RPMI8226 (cell line): Measurements from ENCODE around the gene PPM1H.

Experiments used
- DNase-seq: peaks from one replicate; pipeline ENCODE4 v3.0.0-alpha.2; 2015

Gene PPM1H

DNA sequence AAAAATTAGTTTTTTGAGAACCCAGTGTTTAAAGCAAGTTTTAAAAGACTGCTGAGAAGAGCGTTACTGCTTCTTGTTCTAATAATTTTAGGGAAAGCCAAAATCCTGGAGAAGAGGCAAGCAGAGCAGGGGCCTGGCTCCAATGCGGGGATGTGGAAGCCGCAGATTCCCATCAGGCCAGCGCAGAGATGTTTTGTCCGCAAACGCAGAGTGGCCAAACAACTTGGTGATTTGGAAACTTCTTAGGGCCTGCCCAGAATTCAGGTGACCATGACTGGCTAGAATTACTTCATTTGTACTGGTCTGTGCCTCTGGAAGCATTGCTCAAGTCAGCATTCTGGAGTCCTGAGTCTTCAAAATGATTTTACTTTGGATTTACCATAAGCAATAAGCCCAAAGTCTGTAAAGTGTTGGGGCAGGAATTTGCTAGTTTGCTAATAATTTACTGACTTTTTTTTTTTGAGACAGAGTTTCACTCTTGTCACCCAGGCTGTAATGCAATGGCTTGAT is 208.4 kb downstream of the PPM1H start:
- DNase-seq = no peak

DNA sequence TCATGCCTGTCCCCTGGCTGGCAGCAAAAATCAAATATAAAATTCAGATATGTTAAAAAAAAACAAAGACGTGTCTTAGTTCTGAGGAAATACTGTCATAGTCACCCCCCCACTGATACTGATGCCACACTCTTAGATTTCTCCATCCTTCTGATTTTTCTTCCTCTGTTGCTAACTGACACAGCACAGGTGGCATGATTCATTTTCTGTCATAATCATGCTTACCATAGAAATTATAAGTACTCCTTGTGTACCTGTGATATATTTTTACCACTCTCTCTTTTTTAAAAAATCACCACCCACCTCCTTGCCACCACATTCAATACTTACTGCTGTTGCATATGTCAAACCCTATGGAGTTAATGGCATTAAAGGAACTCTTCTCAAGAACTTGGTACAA is 209.2 kb downstream of the PPM1H start:
- DNase-seq = no peak

DNA sequence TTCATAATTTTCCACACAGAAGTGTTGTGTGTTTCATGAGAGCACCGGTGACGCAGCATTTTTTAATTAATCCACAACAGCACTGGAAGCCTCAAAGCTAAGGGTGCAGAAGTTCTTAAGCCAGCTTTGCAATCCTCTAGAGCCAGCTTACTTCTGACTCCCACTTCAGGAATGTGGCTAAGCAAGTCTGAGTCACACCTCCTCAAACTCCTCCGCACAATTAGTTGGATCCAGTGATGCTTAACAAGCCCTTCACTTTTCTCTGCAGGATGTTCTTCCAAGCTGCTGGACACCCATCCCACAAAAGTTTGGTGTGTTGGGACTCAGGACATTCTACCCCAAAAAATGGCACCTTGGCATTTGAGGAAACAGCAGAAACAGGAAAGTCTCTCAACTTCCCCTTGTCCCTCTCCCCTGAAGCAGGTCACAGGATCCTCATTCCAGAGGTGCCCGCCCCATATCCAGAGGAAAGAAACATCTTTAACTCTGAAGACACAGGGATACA is 210.0 kb downstream of the PPM1H start:
- DNase-seq = no peak

DNA sequence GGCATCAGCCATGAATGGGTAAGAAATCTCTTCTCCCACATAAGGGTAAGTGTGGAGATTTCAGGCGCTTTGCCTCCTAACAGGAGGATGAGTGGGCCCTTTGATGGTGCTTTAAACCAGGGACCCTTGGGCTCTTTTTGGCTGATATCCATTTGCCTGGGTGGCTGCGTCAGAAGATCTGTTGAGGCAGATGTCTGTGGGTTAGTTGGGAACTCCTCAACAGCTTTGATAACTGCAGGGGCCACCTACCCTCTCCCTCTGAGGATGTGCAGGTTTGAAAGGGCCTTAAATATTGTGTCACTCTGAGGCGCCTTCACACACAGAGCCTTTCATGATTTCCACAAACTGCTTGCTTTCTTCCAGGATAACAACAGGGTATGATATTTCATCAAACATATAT is 210.7 kb downstream of the PPM1H start:
- DNase-seq = no peak

DNA sequence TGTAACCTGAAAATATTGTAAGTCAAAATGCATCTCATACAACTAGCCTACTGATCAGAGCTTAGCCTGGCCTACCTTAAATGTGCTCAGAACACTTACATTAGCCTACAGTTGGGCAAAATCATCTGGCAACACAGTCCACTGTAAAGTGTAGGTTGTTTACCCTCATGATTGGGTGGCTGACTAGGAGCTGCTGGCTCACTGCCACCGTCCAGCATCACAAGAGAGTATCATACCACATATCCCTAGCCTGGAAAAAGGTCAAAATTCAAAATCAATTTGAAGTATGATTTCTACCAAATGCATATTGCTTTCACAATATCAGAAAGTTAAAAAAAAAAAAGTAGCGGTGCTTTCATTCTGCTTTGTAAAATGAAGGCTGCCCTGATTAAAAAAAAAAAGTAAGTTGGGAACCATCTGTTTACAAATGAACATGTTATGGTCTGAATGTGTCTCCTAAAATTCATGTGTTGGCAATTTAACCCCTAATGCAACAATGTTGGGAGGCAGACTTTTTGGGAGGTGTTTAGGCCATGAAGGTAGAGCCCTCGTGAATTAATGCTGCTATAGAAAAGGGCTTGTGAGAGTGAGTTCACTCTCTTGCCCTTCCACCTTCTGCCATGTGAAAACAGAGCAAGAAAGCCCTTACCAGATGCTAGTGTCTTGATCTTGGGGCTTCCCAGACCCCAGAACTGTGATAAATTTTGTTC is 211.8 kb downstream of the PPM1H start:
- DNase-seq = no peak

DNA sequence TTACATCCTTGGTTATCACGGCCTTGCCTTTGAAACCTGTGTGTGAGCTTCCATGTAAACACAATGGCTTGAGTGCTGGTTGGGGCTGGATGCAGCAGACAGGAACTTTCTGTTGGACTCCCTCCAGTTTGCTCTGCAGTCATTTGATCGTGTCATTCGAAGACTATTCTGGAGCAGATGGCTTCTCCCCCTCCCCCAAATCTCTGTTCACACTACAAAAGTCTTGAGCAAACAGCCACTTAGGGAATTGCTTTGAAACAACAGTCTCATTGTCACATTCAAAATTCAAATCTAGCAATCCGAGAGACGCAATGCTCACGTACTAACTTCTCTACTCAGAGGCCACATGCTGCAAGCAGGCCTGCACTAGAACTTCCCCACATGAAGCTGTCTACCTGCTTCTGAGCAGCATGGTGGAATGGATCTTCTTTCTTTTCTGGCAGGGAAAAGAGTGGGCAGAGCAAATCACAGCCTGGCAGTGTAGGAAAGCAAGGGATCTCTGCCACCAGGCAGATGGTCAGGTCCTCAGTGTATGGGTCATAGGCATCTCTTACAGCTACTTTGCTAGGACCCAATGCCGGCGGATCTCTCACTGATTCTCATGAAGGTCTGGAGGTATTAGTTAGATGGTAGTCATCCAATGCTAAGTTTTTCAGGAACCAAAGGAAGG is 214.2 kb downstream of the PPM1H start:
- DNase-seq = no peak

DNA sequence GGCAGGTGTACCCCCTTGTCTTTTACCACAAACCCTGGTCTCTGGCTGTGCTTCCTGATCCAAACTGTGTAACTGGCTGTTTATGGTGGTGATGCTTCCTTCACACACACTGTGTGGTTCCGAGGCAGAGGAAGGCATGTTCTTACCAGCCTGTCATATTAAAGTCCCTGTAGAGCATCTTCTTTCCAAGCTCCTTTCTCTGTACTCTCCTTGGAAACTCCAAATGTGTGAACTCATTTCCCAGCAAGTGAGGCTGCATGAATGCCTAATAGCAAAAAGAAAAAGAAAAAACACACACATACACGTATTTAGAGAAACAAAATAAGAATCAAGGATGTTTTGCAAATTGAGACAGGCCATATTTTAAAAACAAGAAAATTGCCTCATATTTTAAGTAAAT is 214.9 kb downstream of the PPM1H start:
- DNase-seq = no peak

DNA sequence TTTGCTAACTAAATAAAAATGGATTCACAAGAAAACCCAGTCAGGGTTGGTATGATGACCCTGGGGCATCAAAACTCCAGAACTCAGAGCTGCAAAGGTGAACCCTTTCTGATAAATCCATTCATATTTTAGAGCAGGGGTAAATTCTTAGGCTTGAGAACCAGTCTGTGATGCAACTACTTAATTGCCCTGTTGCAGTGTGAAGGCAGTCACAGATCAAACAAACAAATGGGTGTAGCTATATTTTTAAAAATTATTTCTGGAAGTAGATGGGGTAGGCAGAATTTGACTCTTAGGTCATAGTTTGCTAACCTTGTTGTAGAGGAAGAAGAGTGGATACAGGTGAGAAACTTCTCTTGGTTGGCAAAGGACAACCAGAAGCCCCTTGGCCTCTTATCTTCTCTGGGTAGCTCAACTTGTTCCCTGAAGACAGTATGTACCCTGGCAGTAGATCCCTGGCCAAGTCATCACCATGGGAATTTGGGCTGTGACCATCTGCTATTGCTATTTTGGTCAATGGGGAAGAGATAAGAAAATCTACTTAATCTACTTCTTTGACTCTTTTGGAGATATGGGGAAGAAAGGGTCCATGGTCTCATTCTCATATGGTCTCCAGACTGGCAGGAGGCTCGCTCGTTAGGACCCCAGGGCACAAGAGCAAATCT is 216.1 kb downstream of the PPM1H start:
- DNase-seq = no peak

DNA sequence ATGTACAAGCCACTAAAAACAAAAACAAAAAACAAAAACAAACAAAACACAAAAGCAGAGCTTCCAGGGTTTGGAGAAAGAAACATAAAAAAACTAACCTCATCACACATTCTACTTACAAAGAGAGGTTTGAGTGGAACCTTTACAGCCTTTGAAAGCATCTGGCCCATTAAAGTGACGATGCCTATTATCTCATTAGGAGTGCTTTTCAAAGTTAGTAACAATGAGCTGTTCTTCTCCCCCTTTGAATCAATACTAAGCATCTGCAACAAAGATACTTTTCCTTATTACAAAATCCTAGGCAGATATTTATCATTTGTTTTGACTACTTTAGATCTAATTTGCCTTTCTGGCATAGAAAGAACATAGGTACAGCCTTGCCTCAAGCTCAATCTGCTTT is 217.3 kb downstream of the PPM1H start:
- DNase-seq = no peak

DNA sequence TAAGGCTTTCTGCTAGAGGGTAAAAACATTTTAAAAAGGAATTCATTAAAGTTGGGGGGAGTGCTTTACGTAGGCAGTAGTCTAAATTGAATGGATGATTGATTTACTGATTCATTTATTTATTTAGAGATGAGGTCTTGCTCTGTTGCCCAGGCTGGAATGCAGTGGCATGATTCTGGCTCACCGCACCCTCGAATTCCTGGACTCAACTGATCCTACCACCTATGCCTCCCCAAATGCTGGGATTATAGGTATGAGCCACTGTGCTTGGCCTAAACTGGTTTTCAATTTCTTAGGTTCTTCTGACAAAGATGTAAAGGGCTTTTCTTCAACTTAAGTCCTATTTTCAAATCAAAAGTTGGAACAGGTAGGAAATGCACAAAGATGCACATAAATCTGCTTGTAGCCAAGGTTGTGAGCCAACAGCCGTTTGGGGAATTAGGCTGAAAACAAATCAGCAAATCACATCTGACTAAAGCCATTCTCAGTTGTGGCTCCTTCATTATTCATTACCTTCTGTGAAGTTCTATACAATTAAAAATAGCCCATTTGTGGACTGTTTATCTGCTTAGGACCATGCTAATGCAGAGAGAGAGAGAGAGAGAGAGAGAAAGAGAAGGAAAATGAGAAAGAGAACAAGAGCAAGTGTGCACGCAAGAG is 218.0 kb downstream of the PPM1H start:
- DNase-seq = no peak

DNA sequence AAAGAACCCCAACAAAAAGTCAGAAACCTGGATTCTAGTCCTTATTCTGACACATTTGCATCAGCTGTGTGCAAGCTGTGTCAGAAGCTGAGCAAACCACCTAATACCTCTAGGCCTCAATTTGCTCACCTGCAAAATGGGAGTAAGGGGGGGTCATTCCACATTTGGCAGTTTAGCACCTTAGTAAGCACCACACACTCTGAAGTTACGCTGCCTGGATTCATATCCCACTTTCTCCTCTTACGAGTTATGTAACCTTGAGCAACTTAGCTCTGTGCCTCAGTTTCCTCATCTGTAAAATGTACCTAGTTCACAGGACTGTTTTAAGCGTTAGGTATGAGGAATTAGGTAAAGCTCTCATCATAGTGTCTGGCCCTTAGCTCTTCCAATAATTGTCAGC is 218.9 kb downstream of the PPM1H start:
- no peak for DNase-seq

DNA sequence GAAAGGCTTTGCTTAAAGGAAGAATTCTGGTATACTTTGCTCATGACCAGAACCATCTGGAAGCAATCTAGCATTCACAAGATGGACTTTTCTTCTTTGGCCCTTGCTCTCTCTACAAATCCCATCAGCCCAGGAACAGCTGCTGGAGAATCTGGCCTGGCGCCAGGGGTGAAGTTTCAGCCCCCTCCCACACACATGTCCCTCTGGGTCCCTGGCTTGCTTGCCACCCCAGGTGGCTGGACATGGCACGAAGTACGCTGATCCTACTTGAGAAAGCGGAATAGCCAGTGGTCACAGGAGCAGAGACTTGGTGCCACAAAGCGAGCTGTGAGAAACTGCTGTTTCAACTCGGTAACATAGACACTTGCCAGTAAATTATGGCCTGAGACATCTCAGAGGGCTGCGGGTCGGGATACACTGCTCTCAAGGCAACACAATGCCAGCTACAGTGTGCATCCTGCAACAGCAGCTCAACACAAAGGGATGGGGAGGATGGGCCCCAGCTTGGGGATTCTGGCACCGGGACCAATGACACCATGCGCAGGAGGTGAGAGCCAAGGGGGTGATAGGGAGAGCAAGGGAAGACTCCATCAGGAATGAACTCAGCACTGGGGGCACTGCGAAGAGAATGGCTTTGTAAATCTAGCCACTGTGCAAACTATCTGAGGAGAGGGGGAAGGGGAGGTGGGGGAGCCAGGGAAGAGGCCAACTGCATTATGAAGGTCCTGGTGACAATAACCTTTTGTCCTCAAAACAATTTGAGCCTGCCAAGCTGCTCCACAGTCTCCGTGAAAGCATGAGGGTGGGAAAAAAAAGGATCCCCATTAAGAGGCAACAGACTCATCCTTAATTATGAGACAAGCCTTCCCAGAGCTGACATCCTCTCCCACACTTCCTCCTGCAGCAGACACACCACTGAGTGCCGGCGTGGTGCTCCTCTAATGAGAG is 219.9 kb downstream of the PPM1H start:
- no peak for DNase-seq

DNA sequence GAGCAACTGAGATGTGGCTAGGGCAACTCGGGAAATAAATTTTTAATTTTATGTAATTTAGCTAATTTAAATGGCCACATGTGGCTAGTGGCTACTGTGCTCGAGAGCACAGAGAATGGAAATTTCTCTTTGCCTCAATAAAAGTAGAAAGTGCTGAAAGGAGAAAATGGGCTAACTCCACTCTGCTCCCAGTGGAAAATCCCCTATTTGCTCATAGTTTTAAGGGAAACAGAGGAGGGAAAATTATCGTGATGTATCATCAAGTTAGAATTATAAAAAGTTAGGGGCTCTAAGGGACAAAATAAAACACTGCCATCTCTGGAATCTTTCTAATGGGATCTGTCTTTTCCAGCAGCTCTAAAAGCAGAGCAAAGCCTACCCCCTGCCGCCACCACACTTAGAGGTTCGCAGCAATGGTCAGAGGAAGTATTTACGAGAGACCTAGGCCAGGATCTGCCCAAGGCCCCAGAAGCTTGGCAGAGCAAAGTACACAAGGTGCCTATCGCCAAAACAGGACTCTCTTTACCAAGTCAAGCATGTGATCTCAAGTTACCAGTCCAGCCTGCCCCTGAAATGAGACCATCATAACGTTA is 220.7 kb downstream of the PPM1H start:
- no peak for DNase-seq

DNA sequence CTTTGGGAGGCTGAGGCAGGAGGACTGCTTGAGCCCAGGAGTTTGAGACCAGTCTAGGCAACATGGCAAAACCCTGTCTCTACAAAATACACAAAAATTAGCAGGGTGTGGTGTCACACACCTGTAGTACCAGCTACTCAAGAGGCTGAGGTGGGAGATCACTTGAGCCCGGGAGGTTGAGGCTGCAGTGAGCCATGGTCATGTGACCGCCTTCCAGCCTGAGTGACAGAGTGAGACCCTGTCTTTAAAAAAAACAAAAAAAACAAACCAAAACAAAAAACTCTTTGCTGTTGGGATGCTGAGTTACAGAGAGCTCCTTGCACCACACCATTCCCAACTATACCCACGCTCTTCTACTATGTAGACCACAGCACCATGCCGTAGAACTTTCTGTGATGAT is 221.2 kb downstream of the PPM1H start:
- no peak for DNase-seq

DNA sequence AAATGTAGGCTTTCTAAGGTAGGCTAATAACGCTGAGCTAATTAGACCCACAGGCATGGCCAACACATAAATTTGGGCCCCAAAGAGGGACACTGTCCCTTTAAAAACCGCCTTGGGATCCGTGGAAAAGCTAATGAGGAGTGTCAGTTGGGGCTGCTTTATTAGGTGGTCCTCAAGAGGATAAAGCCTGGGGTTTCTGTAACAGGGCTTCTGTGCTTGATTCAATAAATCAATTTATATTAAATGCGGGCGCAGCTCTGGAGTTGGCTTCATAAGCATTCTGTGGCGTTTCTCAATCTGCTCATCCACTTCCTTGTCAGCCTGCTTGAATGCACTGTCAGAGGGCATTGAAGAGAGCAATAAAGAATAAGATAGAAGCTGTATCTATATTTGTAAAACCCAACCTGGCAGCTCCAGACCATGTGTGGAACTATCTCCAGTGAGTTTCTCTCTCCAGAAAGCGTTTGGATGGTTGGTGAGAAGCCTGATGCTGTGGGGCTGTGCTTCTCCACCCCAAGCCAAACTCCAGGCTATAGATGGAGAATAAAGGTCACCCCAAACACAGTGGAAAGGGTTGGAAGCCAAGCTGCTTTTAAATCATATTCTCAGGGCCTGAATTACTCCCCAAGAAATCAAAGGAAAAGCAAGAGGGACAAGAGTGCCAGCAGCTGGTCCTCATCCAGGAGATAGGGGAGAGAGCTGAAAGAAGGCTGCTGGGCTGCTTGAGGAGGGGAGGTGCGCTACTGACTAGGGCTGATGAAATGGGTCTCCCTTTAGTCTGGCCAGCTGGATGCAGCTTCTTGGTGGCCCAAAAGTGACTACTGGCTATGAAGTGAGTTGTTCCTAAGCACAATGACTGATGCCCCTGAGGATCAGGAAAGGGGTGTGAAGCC is 222.0 kb downstream of the PPM1H start:
- DNase-seq = no peak

DNA sequence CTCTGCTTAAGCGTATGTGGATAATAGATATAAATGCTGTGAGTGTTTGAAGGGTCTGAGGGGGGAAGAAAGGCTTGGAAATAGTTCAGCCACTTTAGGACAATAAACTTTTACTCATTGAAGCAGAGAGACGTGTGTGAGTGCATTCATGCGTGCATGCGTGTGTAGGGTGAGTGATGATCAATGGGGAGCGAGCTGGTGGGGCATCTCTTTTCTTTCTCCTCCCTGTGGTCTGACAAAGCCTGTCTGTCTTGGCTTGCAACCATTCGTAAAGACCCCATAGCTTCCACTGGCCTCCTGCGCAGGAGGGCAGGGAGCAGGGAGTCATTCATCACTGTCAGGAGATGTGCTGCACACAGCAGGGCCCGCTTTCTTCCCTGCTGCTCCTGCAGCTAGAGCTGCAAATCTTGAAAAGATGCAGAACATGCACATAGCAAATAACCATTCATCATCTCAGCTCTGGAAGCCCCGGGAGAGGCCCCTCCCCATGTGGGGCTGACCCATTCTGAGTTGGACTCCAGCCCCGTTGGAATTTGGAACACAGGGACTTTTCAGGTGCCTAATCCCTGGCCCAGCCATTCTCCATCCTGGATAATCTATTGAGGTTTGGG is 223.2 kb downstream of the PPM1H start:
- no peak for DNase-seq

DNA sequence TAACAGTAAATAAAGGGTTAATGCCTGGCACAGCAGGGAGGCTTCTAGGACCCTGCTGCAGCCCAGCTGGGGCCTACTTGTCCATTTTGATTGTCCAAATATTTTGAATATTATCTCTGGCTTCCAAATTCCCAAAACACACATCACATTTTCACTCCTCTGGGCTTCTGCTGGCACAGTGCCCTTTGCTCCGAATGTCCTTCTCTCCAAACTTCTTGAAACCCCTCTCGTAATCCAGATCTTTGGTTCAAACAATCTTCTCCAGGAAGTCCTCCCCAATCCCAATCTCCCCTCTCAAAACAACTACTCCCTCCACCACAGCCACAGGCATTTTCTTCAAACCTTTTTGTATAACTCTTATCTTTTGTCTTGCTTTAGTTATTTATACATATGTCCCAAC is 225.6 kb downstream of the PPM1H start:
- DNase-seq = no peak

DNA sequence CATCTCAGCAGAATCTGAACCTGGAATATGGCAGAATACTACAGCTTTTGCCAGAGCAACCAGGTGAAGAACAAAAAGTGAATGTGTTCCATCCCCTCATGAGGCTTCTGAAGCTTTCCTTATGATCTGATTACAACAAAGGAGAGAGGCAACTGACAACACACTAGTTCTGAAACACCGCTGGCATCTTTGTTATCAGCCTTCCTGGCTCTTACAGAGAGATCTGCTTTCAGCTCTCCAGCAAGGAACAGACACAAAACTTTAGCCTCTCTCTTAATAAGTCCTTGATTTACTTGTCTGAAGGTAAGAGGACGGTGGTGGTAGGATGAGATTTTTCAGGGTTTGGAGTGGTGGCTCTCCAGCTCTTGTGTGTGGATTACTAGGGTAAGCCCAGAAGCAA is 227.0 kb downstream of the PPM1H start:
- no peak for DNase-seq

DNA sequence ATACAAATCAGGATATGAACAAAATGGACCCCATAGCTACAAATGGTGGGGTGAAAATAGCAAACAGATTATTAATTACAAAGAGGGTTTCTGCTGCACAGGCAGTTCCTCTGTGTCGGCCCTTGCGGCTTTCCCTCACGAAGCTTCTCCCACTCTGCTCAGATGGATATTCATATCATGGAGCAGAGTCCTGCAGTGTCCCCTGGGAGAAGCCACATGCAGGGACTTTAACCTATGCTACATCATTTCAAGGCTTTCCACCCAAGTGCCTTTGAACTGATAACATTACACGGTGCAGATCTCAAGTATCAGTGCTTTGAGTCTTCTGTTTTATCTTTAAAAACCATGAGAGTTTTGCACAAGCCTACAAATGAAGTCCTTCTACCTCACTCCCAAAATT is 229.1 kb downstream of the PPM1H start:
- DNase-seq = no peak

DNA sequence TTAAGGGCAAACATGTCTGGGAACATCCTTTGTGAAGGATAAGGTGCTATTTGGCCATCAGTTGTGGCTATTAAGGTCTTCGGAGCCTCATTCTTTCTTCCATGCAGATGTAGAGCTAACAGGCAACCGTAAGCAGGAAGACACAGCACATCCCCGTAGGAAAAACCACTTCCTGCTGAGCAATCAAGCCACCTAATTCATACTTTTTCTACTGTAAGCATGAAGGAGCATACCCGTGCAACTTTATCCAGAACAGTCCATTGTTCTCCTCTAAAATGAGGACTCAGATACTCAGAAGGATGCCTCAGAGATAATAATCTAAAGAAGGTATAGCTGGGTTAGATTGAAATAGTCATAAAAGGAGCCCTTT is 232.0 kb downstream of the PPM1H start:
- no peak for DNase-seq
